Panc1 (cell line): ENCODE measurements around the gene MYO16. TPM values are rescaled to one million over a fixed set of nuclear protein-coding genes. Genes with fewer than 3 reads are reported as not detected.

Source experiments
- ATAC-seq: fragments of 200-7000 bp; cut with Tn5 transposase; 2 replicates; pipeline ENCODE4 v1.9.1; 2020; ENCODE audit warnings: mild to moderate bottlenecking, moderate library complexity
- Bru-seq: library from RNA; stranded (reverse); fragments of 400-500 nt; gene quantifications from one replicate; lab custom pipeline; 2021; lab: Mats Ljungman, UMichigan
- BruChase-seq, 2 experiments: library from RNA; stranded (reverse); fragments of 400-500 nt; gene quantifications; one replicate each; lab custom pipeline; 2021; lab: Mats Ljungman, UMichigan
- BruUV-seq: library from RNA; stranded (reverse); fragments of 400-500 nt; replicated peaks from 2 replicates; lab custom pipeline; 2021; lab: Mats Ljungman, UMichigan
- CTCF ChIA-PET: fragments of 300-600 bp; sonication (Branson Sonifier 250); formaldehyde crosslinking; loops from one replicate; lab custom pipeline; 2022; ENCODE audit warnings: antibody characterized with exemption; lab: Charles Lee
- POLR2A ChIA-PET: fragments of 300-600 bp; sonication (Branson Sonifier 250); formaldehyde crosslinking; loops from one replicate; lab custom pipeline; 2022; ENCODE audit warnings: antibody characterized with exemption; lab: Charles Lee
- DNase-seq: peaks from one replicate; pipeline ENCODE4 v3.0.0-alpha.2; 2010; ENCODE audit warnings: low read depth, low spot score
- H3K27ac ChIP-seq: 2 replicates; pipeline ENCODE4 v1.5.1; 2011; ENCODE audit warnings: mild to moderate bottlenecking, low read length, inconsistent platforms
- H3K27me3 ChIP-seq: fragments of 200-500 bp; sonication (Bioruptor generic); 2 replicates; pipeline ENCODE4 v1.6.0; 2014; ENCODE audit warnings: low read length, inconsistent platforms; ENCODE audit not compliant: control insufficient read depth, insufficient read depth
- H3K36me3 ChIP-seq: fragments of 200-500 bp; sonication (Bioruptor generic); 2 replicates; pipeline ENCODE4 v1.5.1; 2014; ENCODE audit warnings: inconsistent platforms, mild to moderate bottlenecking, low read length, moderate library complexity; ENCODE audit not compliant: control insufficient read depth, insufficient read depth
- H3K4me1 ChIP-seq: 2 replicates; pipeline ENCODE4 v1.5.1; 2011; ENCODE audit warnings: inconsistent platforms, mild to moderate bottlenecking, low read length, moderate library complexity; ENCODE audit not compliant: control insufficient read depth, insufficient read depth
- H3K4me3 ChIP-seq, 2 experiments: 2 replicates each; pipeline ENCODE4 v1.5.1; 2011 to 2012; ENCODE audit warnings: low read depth in 2 of 2, low read length in 2 of 2, mild to moderate bottlenecking in 2 of 2, inconsistent platforms in 1 of 2, moderate library complexity in 1 of 2
- H3K9me3 ChIP-seq: fragments of 200-500 bp; sonication (Bioruptor generic); 2 replicates; pipeline ENCODE4 v1.5.1; 2014; ENCODE audit warnings: low read depth, mild to moderate bottlenecking, inconsistent platforms, low read length, moderate library complexity; ENCODE audit not compliant: control insufficient read depth, insufficient read depth
- CTCF ChIP-seq: fragments of 450-650 bp; IDR thresholded peaks from 2 replicates; pipeline ENCODE4 v1.5.1; 2017; ENCODE audit warnings: mild to moderate bottlenecking
- POLR2AphosphoS5 ChIP-seq: IDR thresholded peaks from 2 replicates; pipeline ENCODE4 v1.6.1; 2012; ENCODE audit warnings: mild to moderate bottlenecking, low read depth, low read length, moderate library complexity
- REST ChIP-seq, 2 experiments: IDR thresholded peaks; 2 replicates each; pipeline ENCODE4 v1.6.1; 2011 to 2012; ENCODE audit warnings: low read depth in 2 of 2, control low read depth in 1 of 2, low read length in 1 of 2, mild to moderate bottlenecking in 1 of 2, moderate library complexity in 1 of 2; ENCODE audit not compliant: insufficient read depth in 1 of 2
- SIN3A ChIP-seq: IDR thresholded peaks from 2 replicates; pipeline ENCODE4 v1.6.1; 2012; ENCODE audit warnings: low read depth, mild to moderate bottlenecking, low read length, moderate library complexity, borderline replicate concordance; ENCODE audit not compliant: insufficient read depth
- TCF7L2 ChIP-seq: IDR thresholded peaks from 2 replicates; pipeline ENCODE4 v1.6.1; 2011; ENCODE audit warnings: mild to moderate bottlenecking, low read depth, low read length, inconsistent platforms
- in situ Hi-C: cut with HindIII; loops from 2 replicates; pipeline ENCODE4 v1.10.0; 2016; ENCODE audit warnings: low sequenced_read_pairs, low pct_unique_long_range_greater_than_20kb
- intact Hi-C: fragments of 100-400 bp; cut with micrococcal nuclease; formaldehyde crosslinking; loops from one replicate; pipeline ENCODE4 v1.10.0; 2022; ENCODE audit not compliant: unreplicated experiment
- long read RNA-seq: library from polyadenylated mRNA; unstranded; transcript quantifications from one replicate; pipeline ENCODE4 v2.0.0, GENCODE V29; 2021; ENCODE audit not compliant: unreplicated experiment
- polyA plus RNA-seq: library from polyadenylated mRNA; unstranded; fragments of >200 nt; gene quantifications from one replicate; pipeline ENCODE4 v1.2.1, GENCODE V29; 2012; ENCODE audit warnings: missing spikeins; ENCODE audit not compliant: insufficient read length
- total RNA-seq: library from RNA; stranded (reverse); gene quantifications from one replicate; pipeline ENCODE4 v1.2.1, GENCODE V29; 2021; ENCODE audit not compliant: unreplicated experiment

MYO16 gene
- 0.08 TPM for total RNA-seq
- 0.04 TPM for polyA plus RNA-seq
- percentile 8 among the genes with signal in this experiment for Bru-seq, nascent RNA
- percentile 5 among the genes with signal in this experiment for BruChase-seq, experiment 1, labeled RNA remaining after a 2-hour chase
- BruChase-seq, experiment 2, labeled RNA remaining after a 6-hour chase, result percentile 4 among the genes with signal in this experiment
- long read RNA-seq, partial matches to known transcripts, result 0 of 2 reads
- long read RNA-seq, other reads (novel, unspliced or antisense), result 2 of 2 reads

- H3K36me3 ChIP-seq, result no peaks in the 10 kb centered on the region
- no peak within 1 kb of the TSS for H3K27ac ChIP-seq
- DNase-seq, result no peak
- POLR2A ChIA-PET, result interaction anchor here (0.6 kb wide), 1 partner anchor 851 kb away, joined by 3 read pairs; no protein-coding TSS in a partner anchor
- CTCF ChIA-PET, result no interaction called here
- no peaks in the 10 kb centered on the region for H3K27me3 ChIP-seq
- in situ Hi-C loops (no loop called here), intact Hi-C loops (no loop called here)
- no peaks in the 10 kb centered on the region for H3K4me1 ChIP-seq
- ATAC-seq, result no peak
- no peak within 1 kb of the TSS for H3K4me3 ChIP-seq
- TF ChIP-seq CTCF, result no peak
- no peak for TF ChIP-seq TCF7L2
- TF ChIP-seq REST (IDR thresholded peaks at IDR 0.05; ENCODE audit: insufficient read depth in 1 of 2, low read depth in 2 of 2, low read length in 1 of 2), result no peak
- TF ChIP-seq POLR2AphosphoS5, result no peak
- TF ChIP-seq SIN3A, result no peak
- no TSS peak for BruUV-seq
- H3K9me3 ChIP-seq, result no peaks in the 10 kb centered on the region
These were observed at the start of gene MYO16 for GRCh38 chr13:108629181-108629752. TSS of gene MYO16 (plus strand) at chr13:108629611. CDS start at chr13:108629845, 234 bp downstream.

- intact Hi-C loops (no loop called here), in situ Hi-C loops (no loop called here)
- Histone ChIP-seq H3K9me3 (no peaks in the 10 kb centered on the region), H3K36me3 (no peaks in the 10 kb centered on the region), H3K4me1 (no peaks in the 10 kb centered on the region), H3K4me3 (no peak overlapping the region), H3K27ac (no peak overlapping the region), H3K27me3 (no peaks in the 10 kb centered on the region)
- no peak for TF ChIP-seq TCF7L2
- no peak for TF ChIP-seq CTCF
- TF ChIP-seq SIN3A, result no peak
- TF ChIP-seq REST (IDR thresholded peaks at IDR 0.05; ENCODE audit: insufficient read depth in 1 of 2, low read depth in 2 of 2, low read length in 1 of 2), result no peak
- no peak for TF ChIP-seq POLR2AphosphoS5
- CTCF ChIA-PET, result no interaction called here
- POLR2A ChIA-PET, result no interaction called here
- ATAC-seq, result no peak
- no TSS peak for BruUV-seq
- DNase-seq, result no peak
These were observed 42.6 kb upstream of the MYO16 start for GRCh38 chr13:108586826-108587225.
